ENCODE results near the gene DDC. TPM values are rescaled to one million over a fixed set of nuclear protein-coding genes. Genes with fewer than 3 reads are reported as not detected.

Gene DDC
- total and polyA plus RNA-seq, 2 donors (not counting 1 experiment from before 2014, with no cell fraction given), result not detected

DNA sequence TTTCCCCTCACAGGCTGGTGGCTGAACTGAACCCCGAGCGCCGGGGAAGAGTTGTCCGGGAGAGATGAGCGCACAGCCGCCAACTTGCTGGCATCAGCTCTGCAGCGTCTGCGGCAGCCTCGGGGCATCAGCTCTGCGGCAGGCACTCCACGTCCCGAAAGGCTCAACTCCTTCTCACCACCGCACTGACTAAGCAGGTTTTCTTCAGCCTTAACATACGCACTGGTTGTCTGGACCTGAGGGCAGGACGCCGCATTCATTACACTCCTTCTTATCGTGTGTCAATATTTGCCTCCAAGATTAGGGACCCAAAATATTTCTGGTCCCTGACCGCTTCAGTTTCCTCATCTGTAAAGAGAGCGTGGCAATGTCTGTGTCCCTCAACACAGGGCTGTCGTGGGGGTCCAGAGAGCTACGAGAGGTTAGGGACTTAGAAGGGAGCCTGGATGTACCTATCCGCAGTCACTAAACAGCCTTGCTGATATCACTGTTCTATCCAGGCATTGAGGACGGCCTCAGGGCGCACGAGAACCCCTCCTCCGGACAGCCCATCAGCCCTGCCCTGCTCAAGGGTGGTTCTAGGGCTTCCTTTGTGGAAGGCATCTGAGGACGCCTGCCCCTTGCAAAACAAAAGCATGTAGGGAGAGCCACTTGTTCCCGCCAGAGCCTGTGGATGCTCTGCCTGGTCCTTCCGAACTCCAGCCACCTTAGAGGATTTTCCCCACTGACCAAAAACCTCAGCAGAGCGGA lies 72.3 kb downstream of the DDC start:
- Mint-ChIP-seq H3K9me3 (ENCODE audit: insufficient read depth) (no peaks in the 10 kb centered on the region), H3K4me1 (no peaks in the 10 kb centered on the region), H3K27me3 (peaks cover 34% of the 10 kb centered on the region), H3K27ac (no peak overlapping the region), H3K4me3 (no peak overlapping the region)
- Histone ChIP-seq H3K4me2 (replicated peaks; ENCODE audit: low read depth, low read length, poor library complexity, severe bottlenecking) (no peak overlapping the region), H3K27me3 (replicated peaks in 1 of 4; ENCODE audit: control extremely low read depth in 1 of 4, control insufficient read depth in 3 of 4, insufficient read depth in 4 of 4, low read length in 3 of 4) (peaks cover 0 to 3% (median 0%) of the 10 kb centered on the region in 4 experiments), H3K4me1 (ENCODE audit: control insufficient read depth in 2 of 2, insufficient read depth in 2 of 2, low read length in 2 of 2) (no peaks in the 10 kb centered on the region), H3K79me2 (ENCODE audit: control insufficient read depth, insufficient read depth, low read length) (no peaks in the 10 kb centered on the region), H3K4me3 (ENCODE audit: control extremely low read depth in 1 of 5, extremely low read depth in 1 of 5, insufficient read depth in 1 of 5, low read depth in 2 of 5, low read length in 4 of 5) (no peak overlapping the region), H3K27ac (ENCODE audit: low read length in 2 of 2) (no peak overlapping the region), H2AFZ (ENCODE audit: insufficient read depth, low read depth, low read length, poor library complexity, severe bottlenecking) (no peak overlapping the region), H3K9me3 (ENCODE audit: control extremely low read depth in 1 of 3, control insufficient read depth in 2 of 3, insufficient read depth in 1 of 3, low read length in 2 of 3) (peaks cover 0 to 4% (median 0%) of the 10 kb centered on the region in 3 donors), H3K9ac (ENCODE audit: low read length) (no peak overlapping the region), H4K20me1 (ENCODE audit: control insufficient read depth, insufficient read depth, low read length, poor library complexity, severe bottlenecking) (no peaks in the 10 kb centered on the region), H3K36me3 (replicated peaks in 1 of 2; ENCODE audit: control extremely low read depth in 1 of 2, control insufficient read depth in 1 of 2, extremely low read depth in 1 of 2, insufficient read depth in 2 of 2, low read length in 1 of 2) (no peaks in the 10 kb centered on the region)
- POLR2A ChIA-PET, result no interaction called here
- 94% methylated on average over 30 of the region's 30 CpGs for WGBS (ENCODE audit: insufficient coverage)
- intact Hi-C loops (cut with micrococcal nuclease), result no loop called here
- no peak for TF ChIP-seq EZH2 (IDR thresholded peaks at IDR 0.05; ENCODE audit: borderline replicate concordance, insufficient read depth, low read depth, low read length, poor library complexity, severe bottlenecking)
- TF ChIP-seq, protein P1, sequence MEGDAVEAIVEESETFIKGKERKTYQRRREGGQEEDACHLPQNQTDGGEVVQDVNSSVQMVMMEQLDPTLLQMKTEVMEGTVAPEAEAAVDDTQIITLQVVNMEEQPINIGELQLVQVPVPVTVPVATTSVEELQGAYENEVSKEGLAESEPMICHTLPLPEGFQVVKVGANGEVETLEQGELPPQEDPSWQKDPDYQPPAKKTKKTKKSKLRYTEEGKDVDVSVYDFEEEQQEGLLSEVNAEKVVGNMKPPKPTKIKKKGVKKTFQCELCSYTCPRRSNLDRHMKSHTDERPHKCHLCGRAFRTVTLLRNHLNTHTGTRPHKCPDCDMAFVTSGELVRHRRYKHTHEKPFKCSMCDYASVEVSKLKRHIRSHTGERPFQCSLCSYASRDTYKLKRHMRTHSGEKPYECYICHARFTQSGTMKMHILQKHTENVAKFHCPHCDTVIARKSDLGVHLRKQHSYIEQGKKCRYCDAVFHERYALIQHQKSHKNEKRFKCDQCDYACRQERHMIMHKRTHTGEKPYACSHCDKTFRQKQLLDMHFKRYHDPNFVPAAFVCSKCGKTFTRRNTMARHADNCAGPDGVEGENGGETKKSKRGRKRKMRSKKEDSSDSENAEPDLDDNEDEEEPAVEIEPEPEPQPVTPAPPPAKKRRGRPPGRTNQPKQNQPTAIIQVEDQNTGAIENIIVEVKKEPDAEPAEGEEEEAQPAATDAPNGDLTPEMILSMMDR (IDR thresholded peaks at IDR 0.05), result no peak
- no peak for DNase-seq
- no peak for ATAC-seq (ENCODE audit: low read depth)
- CTCF ChIA-PET, result no interaction called here

DNA sequence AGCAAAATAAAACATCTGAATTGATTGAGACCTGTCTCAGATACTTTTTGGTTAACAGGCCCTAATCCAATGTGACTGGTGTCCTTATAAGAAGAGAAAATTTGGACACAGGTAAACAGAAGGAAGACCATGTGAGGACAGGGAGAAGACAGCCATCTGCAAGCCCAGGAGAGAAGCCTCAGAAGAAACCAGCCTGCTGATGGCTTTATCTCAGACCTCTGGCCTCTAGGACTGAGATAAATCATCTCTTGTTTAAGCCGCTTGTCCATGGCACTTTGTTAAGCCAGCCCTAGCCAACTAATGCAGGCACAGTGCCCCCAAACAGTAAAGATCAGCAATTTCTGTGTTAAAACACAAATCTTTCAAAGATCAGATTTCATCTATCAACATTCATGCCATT lies 73.3 kb downstream of the DDC start:
- ATAC-seq (ENCODE audit: low read depth), result no peak
- Histone ChIP-seq H3K4me1 (ENCODE audit: control insufficient read depth in 2 of 2, insufficient read depth in 2 of 2, low read length in 2 of 2) (no peaks in the 10 kb centered on the region), H3K4me2 (replicated peaks; ENCODE audit: low read depth, low read length, poor library complexity, severe bottlenecking) (no peak overlapping the region), H4K20me1 (ENCODE audit: control insufficient read depth, insufficient read depth, low read length, poor library complexity, severe bottlenecking) (no peaks in the 10 kb centered on the region), H2AFZ (ENCODE audit: insufficient read depth, low read depth, low read length, poor library complexity, severe bottlenecking) (no peak overlapping the region), H3K9me3 (ENCODE audit: control extremely low read depth in 1 of 3, control insufficient read depth in 2 of 3, insufficient read depth in 1 of 3, low read length in 2 of 3) (peaks cover 0 to 4% (median 0%) of the 10 kb centered on the region in 3 donors), H3K79me2 (ENCODE audit: control insufficient read depth, insufficient read depth, low read length) (no peaks in the 10 kb centered on the region), H3K27ac (ENCODE audit: low read length in 2 of 2) (no peak overlapping the region), H3K9ac (ENCODE audit: low read length) (no peak overlapping the region), H3K27me3 (replicated peaks in 1 of 4; ENCODE audit: control extremely low read depth in 1 of 4, control insufficient read depth in 3 of 4, insufficient read depth in 4 of 4, low read length in 3 of 4) (peaks cover 0 to 3% (median 0%) of the 10 kb centered on the region in 4 experiments), H3K36me3 (replicated peaks in 1 of 2; ENCODE audit: control extremely low read depth in 1 of 2, control insufficient read depth in 1 of 2, extremely low read depth in 1 of 2, insufficient read depth in 2 of 2, low read length in 1 of 2) (no peaks in the 10 kb centered on the region), H3K4me3 (ENCODE audit: control extremely low read depth in 1 of 5, extremely low read depth in 1 of 5, insufficient read depth in 1 of 5, low read depth in 2 of 5, low read length in 4 of 5) (no peak overlapping the region)
- ChIA-PET CTCF (no interaction called here), POLR2A (no interaction called here)
- WGBS (ENCODE audit: insufficient coverage), result 100% methylated on average over 1 of the region's 1 CpG
- Mint-ChIP-seq H3K9me3 (ENCODE audit: insufficient read depth) (no peaks in the 10 kb centered on the region), H3K4me1 (no peaks in the 10 kb centered on the region), H3K27ac (no peak overlapping the region), H3K4me3 (no peak overlapping the region), H3K27me3 (peaks cover 24% of the 10 kb centered on the region)
- TF ChIP-seq, protein P1 (IDR thresholded peaks at IDR 0.05), result no peak
- no peak for TF ChIP-seq EZH2 (IDR thresholded peaks at IDR 0.05; ENCODE audit: borderline replicate concordance, insufficient read depth, low read depth, low read length, poor library complexity, severe bottlenecking)
- no peak for DNase-seq
- intact Hi-C loops (cut with micrococcal nuclease), result no loop called here
